Neural cell (in vitro differentiated cells): Measurements from ENCODE around the gene IFT81. TPM values are rescaled to one million over a fixed set of nuclear protein-coding genes. Genes with fewer than 3 reads are reported as not detected.

Experiments
- H2AFZ ChIP-seq: fragments of 200-600, 300-800 bp; sonication (generic), shearing (Covaris generic); 2 replicates; pipeline ENCODE4 v1.6.0; 2014; ENCODE audit warnings: low read depth, mild to moderate bottlenecking, antibody characterized with exemption, low read length, moderate library complexity
- H3F3A ChIP-seq: fragments of 200-600 bp; shearing (Covaris generic); 2 replicates; pipeline ENCODE4 v1.6.1; 2016; ENCODE audit warnings: mild to moderate bottlenecking, moderate library complexity, mixed read lengths, antibody characterized with exemption, low read length; ENCODE audit not compliant: insufficient read depth, poor library complexity, severe bottlenecking
- H3K27ac ChIP-seq: fragments of 200-600, 300-800 bp; sonication (generic), shearing (Covaris generic); 2 replicates; pipeline ENCODE4 v1.5.1; 2014; ENCODE audit warnings: mild to moderate bottlenecking, low read length, moderate library complexity
- H3K27me3 ChIP-seq: fragments of 300-800, 200-600 bp; sonication (generic), shearing (Covaris generic); 2 replicates; pipeline ENCODE4 v1.6.0; 2014; ENCODE audit warnings: mild to moderate bottlenecking, low read depth, low read length, moderate library complexity; ENCODE audit not compliant: insufficient read depth
- H3K36me3 ChIP-seq: fragments of 300-800, 200-600 bp; sonication (generic), shearing (Covaris generic); 2 replicates; pipeline ENCODE4 v1.5.1; 2014; ENCODE audit warnings: mild to moderate bottlenecking, antibody characterized with exemption, low read length, moderate library complexity; ENCODE audit not compliant: insufficient read depth
- H3K4me2 ChIP-seq: fragments of 300-800, 200-600 bp; sonication (generic), shearing (Covaris generic); 2 replicates; pipeline ENCODE4 v1.6.0; 2014; ENCODE audit warnings: mild to moderate bottlenecking, low read length
- H3K4me3 ChIP-seq: fragments of 300-800, 200-600 bp; sonication (generic), shearing (Covaris generic); 2 replicates; pipeline ENCODE4 v1.5.1; 2014; ENCODE audit warnings: mild to moderate bottlenecking, low read length, moderate library complexity
- H3K79me2 ChIP-seq: fragments of 200-600 bp; shearing (Covaris generic); replicated peaks from 2 replicates; pipeline ENCODE4 v1.6.0; 2014; ENCODE audit warnings: mild to moderate bottlenecking, low read length, moderate library complexity; ENCODE audit not compliant: insufficient read depth
- H3K9ac ChIP-seq: fragments of 300-800, 200-600 bp; sonication (generic), shearing (Covaris generic); 2 replicates; pipeline ENCODE4 v1.6.1; 2016; ENCODE audit warnings: mild to moderate bottlenecking, low read length, mixed read lengths
- H3K9me2 ChIP-seq: fragments of 200-600 bp; shearing (Covaris generic); 2 replicates; pipeline ENCODE4 v1.6.1; 2016; ENCODE audit warnings: mild to moderate bottlenecking, low read length, mixed read lengths; ENCODE audit not compliant: insufficient read depth
- H3K9me3 ChIP-seq: fragments of 200-600, 300-800 bp; sonication (generic), shearing (Covaris generic); 2 replicates; pipeline ENCODE4 v1.6.1; 2016; ENCODE audit warnings: mild to moderate bottlenecking, mixed run types, low read length, moderate library complexity, mixed read lengths
- H4K20me1 ChIP-seq: fragments of 200-600 bp; shearing (Covaris generic); 2 replicates; pipeline ENCODE4 v1.6.1; 2016; ENCODE audit warnings: mild to moderate bottlenecking, mixed run types; ENCODE audit not compliant: insufficient read depth
- CTCF ChIP-seq: fragments of 450-650 bp; IDR thresholded peaks from 2 replicates; pipeline ENCODE4 v1.5.1; 2014; ENCODE audit warnings: antibody characterized with exemption, mild to moderate bottlenecking, moderate library complexity; ENCODE audit not compliant: poor library complexity, severe bottlenecking
- EP300 ChIP-seq: fragments of 450-650 bp; conservative IDR thresholded peaks from 2 replicates; pipeline ENCODE4 v1.6.1; 2014; ENCODE audit warnings: antibody characterized with exemption, mild to moderate bottlenecking, moderate library complexity; ENCODE audit not compliant: poor library complexity, severe bottlenecking
- EZH2 ChIP-seq: fragments of 200-600, 300-800 bp; shearing (Covaris generic), sonication (generic); IDR thresholded peaks from 2 replicates; pipeline ENCODE4 v1.6.1; 2014; ENCODE audit warnings: antibody characterized with exemption, low read length, borderline replicate concordance, mild to moderate bottlenecking; ENCODE audit not compliant: insufficient read depth, poor library complexity, severe bottlenecking
- MXI1 ChIP-seq: fragments of 450-650 bp; conservative IDR thresholded peaks from 2 replicates; pipeline ENCODE4 v1.6.1; 2014; ENCODE audit warnings: antibody characterized with exemption, mild to moderate bottlenecking; ENCODE audit not compliant: poor library complexity, severe bottlenecking
- POLR2AphosphoS5 ChIP-seq: IDR thresholded peaks from 2 replicates; pipeline ENCODE4 v1.6.1; 2012
- RAD21 ChIP-seq: fragments of 450-650 bp; conservative IDR thresholded peaks from 2 replicates; pipeline ENCODE4 v1.6.1; 2014; ENCODE audit warnings: antibody characterized with exemption, mild to moderate bottlenecking, moderate library complexity
- SMC3 ChIP-seq: fragments of 450-650 bp; conservative IDR thresholded peaks from 2 replicates; pipeline ENCODE4 v1.6.1; 2014; ENCODE audit warnings: antibody characterized with exemption, mild to moderate bottlenecking, moderate library complexity; ENCODE audit not compliant: poor library complexity
- TAF1 ChIP-seq: IDR thresholded peaks from 2 replicates; pipeline ENCODE4 v1.6.1; 2012; ENCODE audit warnings: low read depth
- polyA plus RNA-seq: library from polyadenylated mRNA; depleted of rRNA; stranded (reverse); fragments of >200 nt; gene quantifications from 2 replicates; pipeline ENCODE4 v1.2.3, GENCODE V29; 2014
- TF ChIP-seq, protein P1 (sequence below): IDR thresholded peaks from 2 replicates; pipeline ENCODE4 v1.6.1; 2012; ENCODE audit warnings: borderline replicate concordance

Gene IFT81
- polyA plus RNA-seq, 1 donor from 2014 or later = 120 TPM

GRCh38 chr12:110180591-110181005 is 56.4 kb downstream of the IFT81 start:
- H3K4me2 ChIP-seq = no peak overlapping the region
- H4K20me1 ChIP-seq = no peaks in the 10 kb centered on the region
- no peak overlapping the region for H3K27ac ChIP-seq
- no peak overlapping the region for H3K4me3 ChIP-seq
- H3K36me3 ChIP-seq = peaks cover 10% of the 10 kb centered on the region
- TF ChIP-seq POLR2AphosphoS5 (no peak), EP300 (no peak), RAD21 (no peak), TAF1 (no peak), MXI1 (no peak), EZH2 (no peak), SMC3 (no peak), CTCF (no peak)
- TF ChIP-seq, protein P1, sequence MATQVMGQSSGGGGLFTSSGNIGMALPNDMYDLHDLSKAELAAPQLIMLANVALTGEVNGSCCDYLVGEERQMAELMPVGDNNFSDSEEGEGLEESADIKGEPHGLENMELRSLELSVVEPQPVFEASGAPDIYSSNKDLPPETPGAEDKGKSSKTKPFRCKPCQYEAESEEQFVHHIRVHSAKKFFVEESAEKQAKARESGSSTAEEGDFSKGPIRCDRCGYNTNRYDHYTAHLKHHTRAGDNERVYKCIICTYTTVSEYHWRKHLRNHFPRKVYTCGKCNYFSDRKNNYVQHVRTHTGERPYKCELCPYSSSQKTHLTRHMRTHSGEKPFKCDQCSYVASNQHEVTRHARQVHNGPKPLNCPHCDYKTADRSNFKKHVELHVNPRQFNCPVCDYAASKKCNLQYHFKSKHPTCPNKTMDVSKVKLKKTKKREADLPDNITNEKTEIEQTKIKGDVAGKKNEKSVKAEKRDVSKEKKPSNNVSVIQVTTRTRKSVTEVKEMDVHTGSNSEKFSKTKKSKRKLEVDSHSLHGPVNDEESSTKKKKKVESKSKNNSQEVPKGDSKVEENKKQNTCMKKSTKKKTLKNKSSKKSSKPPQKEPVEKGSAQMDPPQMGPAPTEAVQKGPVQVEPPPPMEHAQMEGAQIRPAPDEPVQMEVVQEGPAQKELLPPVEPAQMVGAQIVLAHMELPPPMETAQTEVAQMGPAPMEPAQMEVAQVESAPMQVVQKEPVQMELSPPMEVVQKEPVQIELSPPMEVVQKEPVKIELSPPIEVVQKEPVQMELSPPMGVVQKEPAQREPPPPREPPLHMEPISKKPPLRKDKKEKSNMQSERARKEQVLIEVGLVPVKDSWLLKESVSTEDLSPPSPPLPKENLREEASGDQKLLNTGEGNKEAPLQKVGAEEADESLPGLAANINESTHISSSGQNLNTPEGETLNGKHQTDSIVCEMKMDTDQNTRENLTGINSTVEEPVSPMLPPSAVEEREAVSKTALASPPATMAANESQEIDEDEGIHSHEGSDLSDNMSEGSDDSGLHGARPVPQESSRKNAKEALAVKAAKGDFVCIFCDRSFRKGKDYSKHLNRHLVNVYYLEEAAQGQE = no peak
- H3K79me2 ChIP-seq = no peaks in the 10 kb centered on the region
- H3K27me3 ChIP-seq = no peaks in the 10 kb centered on the region
- no peak overlapping the region for H3K9ac ChIP-seq
- H3F3A ChIP-seq = no peaks in the 10 kb centered on the region
- no peaks in the 10 kb centered on the region for H3K9me2 ChIP-seq
- H3K9me3 ChIP-seq = no peaks in the 10 kb centered on the region
- no peak overlapping the region for H2AFZ ChIP-seq

GRCh38 chr12:110182281-110182680 is 58.1 kb downstream of the IFT81 start:
- H3K36me3 ChIP-seq = peaks cover 10% of the 10 kb centered on the region
- no peaks in the 10 kb centered on the region for H3F3A ChIP-seq
- H3K9me2 ChIP-seq = no peaks in the 10 kb centered on the region
- H2AFZ ChIP-seq = no peak overlapping the region
- H3K27me3 ChIP-seq = no peaks in the 10 kb centered on the region
- no peak overlapping the region for H3K4me2 ChIP-seq
- no peak overlapping the region for H3K27ac ChIP-seq
- TF ChIP-seq MXI1 = no peak
- TF ChIP-seq CTCF = no peak
- TF ChIP-seq TAF1 = no peak
- no peak for TF ChIP-seq RAD21
- TF ChIP-seq POLR2AphosphoS5 = no peak
- TF ChIP-seq SMC3 = no peak
- TF ChIP-seq, protein P1 = no peak
- no peak for TF ChIP-seq EZH2
- TF ChIP-seq EP300 = no peak
- no peaks in the 10 kb centered on the region for H4K20me1 ChIP-seq
- no peak overlapping the region for H3K4me3 ChIP-seq
- H3K79me2 ChIP-seq = no peaks in the 10 kb centered on the region
- no peaks in the 10 kb centered on the region for H3K9me3 ChIP-seq
- no peak overlapping the region for H3K9ac ChIP-seq
